CD1c-positive myeloid dendritic cell (primary cell): ENCODE measurements around the gene KYAT1.

Source experiments
- DNase-seq: peaks from one replicate; pipeline ENCODE4 v3.0.0-alpha.2; 2016; ENCODE audit errors: extremely low spot score

Gene KYAT1

GRCh38 chr9:128838338-128838737 lies 43.4 kb downstream of the KYAT1 start:
- no peak for DNase-seq

GRCh38 chr9:128836509-128837145 lies 45.1 kb downstream of the KYAT1 start:
- no peak for DNase-seq

- no peak for DNase-seq
Measured at GRCh38 chr9:128835246-128836210, 46.2 kb downstream of the KYAT1 start.

- no peak for DNase-seq
Measured at GRCh38 chr9:128833696-128834095, 48.1 kb downstream of the KYAT1 start.

DNA sequence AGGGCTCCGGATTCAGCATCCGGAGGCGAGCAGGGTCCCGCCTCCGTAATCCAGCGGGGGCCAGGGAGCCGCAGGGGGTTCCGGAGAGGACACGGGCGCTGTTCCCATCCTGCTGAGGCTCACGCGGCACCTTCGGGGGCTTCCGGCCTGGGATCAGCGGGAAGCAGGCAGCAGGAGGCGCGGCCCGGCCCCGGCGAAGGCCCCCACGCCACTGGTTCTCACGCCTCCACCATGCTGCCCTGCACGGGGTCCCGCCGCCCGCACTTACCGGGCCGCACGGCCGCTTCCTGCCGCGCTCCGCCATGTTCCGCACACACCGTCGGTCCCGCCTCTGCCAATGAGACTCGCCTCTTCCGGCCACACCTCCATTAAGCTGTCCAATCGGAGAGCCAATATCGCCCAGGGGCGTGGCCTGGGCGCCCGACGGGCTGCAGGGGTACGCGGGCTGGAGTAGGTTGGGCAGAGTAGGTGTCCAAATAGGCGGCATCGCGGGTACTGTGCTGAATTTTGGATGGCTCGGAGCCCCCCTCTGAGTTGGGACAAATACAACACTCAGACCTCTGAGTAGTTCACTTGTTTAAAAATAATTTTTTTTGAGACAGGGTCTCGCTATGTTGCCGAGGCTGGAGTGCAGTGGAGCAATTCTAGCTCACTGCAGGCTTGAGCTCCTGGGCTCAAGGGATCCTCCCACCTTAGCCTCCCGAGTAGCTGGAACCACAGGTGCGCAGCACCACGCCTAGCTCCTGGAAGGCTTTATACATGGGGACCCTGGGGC lies 52.1 kb downstream of the KYAT1 start, which contains the start of gene SPOUT1:
Gene SPOUT1 (minus strand): TSS at position 318 of the 775 bp plus-strand sequence. CDS start 14 bp downstream, at position 304.
- DNase-seq, result peak; percentile 97

DNA sequence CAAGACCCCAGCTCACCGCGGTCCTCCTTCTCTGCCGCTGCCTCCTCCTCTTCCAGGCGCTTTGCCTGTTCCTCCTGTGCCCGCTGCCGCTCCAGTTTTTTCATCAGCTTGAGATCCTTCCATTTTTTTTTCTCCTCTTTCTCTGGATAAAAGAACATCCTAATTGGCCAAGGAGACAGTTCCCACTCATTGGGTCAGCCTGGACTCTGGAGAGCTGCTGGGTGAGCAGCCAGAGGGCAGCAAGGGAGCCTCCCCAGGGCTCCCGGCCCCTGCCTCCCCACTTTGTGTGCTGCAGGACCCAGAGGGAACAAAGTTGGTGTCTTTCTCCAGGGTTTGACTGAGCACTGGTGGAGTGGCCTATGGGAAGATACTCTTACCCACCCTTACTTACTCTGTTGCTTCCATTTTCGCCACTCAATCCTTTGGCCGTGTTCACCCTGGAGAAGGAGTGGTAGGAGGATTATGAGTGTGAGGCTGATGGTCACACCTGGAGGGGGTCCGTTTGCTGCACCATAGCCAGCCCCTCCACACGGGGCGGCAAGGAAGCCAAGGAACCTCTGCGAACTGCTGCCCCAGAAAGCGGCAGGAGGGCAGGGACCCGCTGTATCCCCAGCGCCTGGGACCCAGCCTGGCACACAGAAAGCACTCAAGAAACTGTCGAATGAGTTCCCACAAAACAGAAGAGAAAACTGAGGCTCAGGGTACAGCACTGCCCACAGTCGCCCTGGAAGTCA lies 52.9 kb downstream of the KYAT1 start:
- DNase-seq, result no peak

- no peak for DNase-seq
Measured at GRCh38 chr9:128828267-128828666, 53.5 kb downstream of the KYAT1 start.

GRCh38 chr9:128825923-128826700 lies 55.6 kb downstream of the KYAT1 start:
- DNase-seq, result no peak

DNA sequence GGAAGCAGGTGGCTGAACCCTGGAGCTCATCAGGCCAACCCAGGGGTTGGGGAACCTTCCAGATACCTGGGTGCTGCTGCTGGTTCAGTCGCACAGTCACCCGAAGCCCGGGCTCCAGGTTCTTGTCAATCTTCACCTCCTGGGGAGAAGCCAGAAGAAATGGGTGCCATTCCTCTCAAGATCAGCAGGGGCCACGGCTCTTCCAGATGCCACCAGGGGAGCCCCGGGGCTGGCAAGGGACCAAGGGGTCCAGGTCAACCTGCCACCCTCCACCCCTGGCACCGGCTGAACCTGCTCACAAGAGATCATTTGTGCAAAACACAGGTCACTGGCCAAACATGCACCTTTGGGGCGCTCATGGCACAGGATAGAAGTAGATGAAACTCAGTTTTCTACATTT lies 56.8 kb downstream of the KYAT1 start:
- no peak for DNase-seq

GRCh38 chr9:128823903-128824406 lies 57.8 kb downstream of the KYAT1 start:
- DNase-seq, result no peak

DNA sequence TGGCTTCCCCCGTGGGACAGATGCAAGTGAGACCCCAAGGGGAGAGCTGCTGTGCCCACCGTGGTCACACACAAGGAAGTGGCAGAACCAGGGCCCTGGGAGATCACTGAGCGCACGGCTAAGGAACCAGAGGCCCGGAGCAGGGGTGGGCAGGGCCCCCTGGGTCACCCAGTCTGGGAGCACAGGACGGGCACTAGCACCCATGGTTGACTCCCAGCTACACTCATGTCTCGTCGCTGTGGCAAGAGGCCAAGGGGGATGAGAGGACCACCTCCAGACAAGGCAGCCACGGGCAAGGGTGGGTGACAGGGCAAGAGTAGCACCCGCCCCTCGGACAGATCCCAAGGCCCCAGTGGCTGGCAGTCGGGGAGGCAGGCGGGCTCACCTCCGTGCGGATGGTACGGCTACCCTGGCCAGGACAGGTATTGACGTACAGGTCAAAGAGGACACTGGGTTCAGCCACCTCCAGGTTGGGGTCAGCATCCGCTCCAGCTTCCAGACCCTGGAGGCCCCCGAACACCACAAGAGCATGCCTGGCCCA lies 58.3 kb downstream of the KYAT1 start:
- DNase-seq, result no peak

- no peak for DNase-seq
Measured at GRCh38 chr9:128822407-128823042, 59.2 kb downstream of the KYAT1 start.

DNA sequence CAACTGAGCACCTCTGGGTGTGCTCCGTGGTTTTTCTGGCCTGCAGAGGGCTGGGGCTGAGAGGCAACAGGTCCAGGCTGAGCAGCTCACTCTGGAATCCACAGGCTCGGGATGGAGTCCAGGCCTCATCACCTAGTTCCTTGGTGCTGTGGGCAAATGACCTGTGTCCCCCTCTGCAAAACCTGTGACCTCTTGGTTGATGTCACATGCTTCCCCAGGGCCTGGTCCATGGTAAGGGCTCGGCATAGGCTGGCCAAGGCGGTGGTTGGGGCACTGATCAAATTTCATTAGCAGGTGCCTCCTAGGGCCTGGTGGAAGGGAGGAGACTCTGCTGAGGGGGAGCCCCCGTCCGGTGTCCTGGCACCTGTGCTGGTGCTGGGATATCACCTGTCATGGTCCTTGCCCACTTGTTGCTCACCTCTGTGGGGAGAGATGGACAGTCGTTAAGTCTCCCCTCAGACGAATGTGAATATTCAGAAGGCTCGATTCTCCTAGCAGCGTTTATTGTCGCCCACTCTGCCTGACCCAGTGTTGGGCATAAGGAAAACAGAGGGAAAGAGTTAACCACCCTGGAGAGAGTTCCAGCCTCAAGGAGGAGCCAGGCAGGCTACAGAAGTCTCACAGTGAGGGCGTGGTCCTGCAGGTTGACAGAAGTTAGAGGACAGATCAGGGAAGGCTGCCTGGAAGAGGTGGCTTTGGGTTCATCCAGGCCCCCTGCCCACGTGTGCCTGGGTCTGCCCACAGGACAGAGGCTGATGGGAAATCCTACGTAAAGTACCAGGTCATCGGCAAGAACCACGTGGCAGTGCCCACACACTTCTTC lies 60.0 kb downstream of the KYAT1 start:
- no peak for DNase-seq

GRCh38 chr9:128820665-128821583 lies 60.8 kb downstream of the KYAT1 start:
- DNase-seq, result no peak

DNA sequence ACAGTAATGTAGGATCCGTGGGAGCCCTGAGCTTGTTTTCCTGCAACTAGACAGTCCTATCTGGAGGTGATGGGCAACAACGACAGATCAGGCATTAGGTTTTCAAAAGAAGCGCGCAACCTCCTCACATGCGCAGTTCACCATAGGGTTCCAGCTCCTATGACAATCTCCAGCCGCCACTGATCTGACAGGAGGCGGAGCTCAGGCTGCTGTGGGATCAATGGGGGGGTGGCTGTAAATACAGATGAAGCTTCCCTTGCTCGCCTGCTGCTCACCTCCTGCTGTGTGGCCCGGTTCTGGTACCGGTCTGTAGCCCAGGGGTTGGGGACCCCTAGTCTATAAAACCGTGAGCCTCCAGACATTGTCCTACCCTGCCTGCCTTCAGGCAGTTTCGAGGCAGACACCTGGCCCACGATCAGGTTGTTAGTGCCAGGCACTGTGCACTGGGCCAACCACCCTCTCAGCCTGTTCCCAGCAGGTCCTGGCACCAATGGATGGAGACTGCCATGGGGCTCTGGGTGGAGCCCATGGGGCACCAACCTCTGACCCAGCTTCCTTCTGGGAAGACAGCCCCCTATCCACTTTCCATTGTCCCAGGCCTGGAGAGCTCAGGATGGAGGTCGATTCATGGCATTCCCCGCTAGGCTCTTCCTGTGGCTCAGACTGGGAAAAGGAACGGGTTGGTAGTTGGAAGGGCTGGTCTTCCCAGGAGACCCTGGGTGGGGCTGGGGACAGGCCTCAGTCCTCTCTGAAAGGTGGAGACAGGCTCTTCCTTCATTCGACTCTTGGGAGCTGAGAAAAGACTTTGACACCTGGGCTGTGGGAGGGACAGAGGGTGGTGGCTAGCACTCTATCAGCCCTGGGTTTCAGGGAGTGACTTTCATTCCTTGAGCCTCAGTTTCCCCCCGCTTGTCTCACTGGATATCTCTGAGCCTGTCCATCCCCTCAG lies 61.8 kb downstream of the KYAT1 start:
- no peak for DNase-seq
